Neuronal stem cell (in vitro differentiated cells): ENCODE results near the gene SPOCD1.

ENCODE experiments used
- DNase-seq: peaks from one replicate; pipeline ENCODE4 v3.0.0-alpha.2; 2013; ENCODE audit warnings: low spot score
- H2AFZ ChIP-seq: one replicate; pipeline ENCODE4 v1.6.1; 2013; ENCODE audit warnings: mild to moderate bottlenecking, low read length, inconsistent platforms
- H2AK5ac ChIP-seq: 2 replicates; pipeline ENCODE4 v1.6.1; 2013; ENCODE audit warnings: low read depth, mild to moderate bottlenecking, inconsistent platforms, low read length, moderate library complexity, mixed read lengths
- H2BK120ac ChIP-seq: 2 replicates; pipeline ENCODE4 v1.6.1; 2013; ENCODE audit warnings: low read depth, mild to moderate bottlenecking, inconsistent platforms, low read length, moderate library complexity, mixed read lengths
- H2BK12ac ChIP-seq: one replicate; pipeline ENCODE4 v1.6.1; 2013; ENCODE audit warnings: low read length, inconsistent platforms
- H2BK15ac ChIP-seq: 2 replicates; pipeline ENCODE4 v1.6.1; 2013; ENCODE audit warnings: mild to moderate bottlenecking, low read length, inconsistent platforms, mixed read lengths
- H2BK5ac ChIP-seq: one replicate; pipeline ENCODE4 v1.6.1; 2013; ENCODE audit warnings: inconsistent platforms, mild to moderate bottlenecking, low read length, moderate library complexity
- H3K14ac ChIP-seq: one replicate; pipeline ENCODE4 v1.6.1; 2013; ENCODE audit warnings: low read length, inconsistent platforms
- H3K18ac ChIP-seq: 2 replicates; pipeline ENCODE4 v1.6.1; 2013; ENCODE audit warnings: low read length, inconsistent platforms
- H3K23ac ChIP-seq: 2 replicates; pipeline ENCODE4 v1.6.1; 2013; ENCODE audit warnings: low read depth, mild to moderate bottlenecking, mixed read lengths, low read length, inconsistent platforms; ENCODE audit not compliant: poor library complexity
- H3K27ac ChIP-seq: replicated peaks from 3 replicates; pipeline ENCODE4 v1.5.1; 2013; ENCODE audit warnings: low read length, inconsistent platforms
- H3K27me3 ChIP-seq, 3 experiments: 2 replicates each; pipeline ENCODE4 v1.6.1; 2013; ENCODE audit warnings: low read length in 3 of 3, mild to moderate bottlenecking in 2 of 3, inconsistent platforms in 1 of 3, low read depth in 1 of 3, mixed read lengths in 1 of 3, moderate library complexity in 1 of 3; ENCODE audit not compliant: control insufficient read depth in 3 of 3, insufficient read depth in 3 of 3
- H3K36me3 ChIP-seq, 2 donors: replicated peaks in 1 of 2; 2 replicates each; pipeline ENCODE4 v1.6.1; 2013; ENCODE audit warnings: low read length in 2 of 2; ENCODE audit not compliant: control insufficient read depth in 2 of 2, insufficient read depth in 2 of 2
- H3K4ac ChIP-seq: 2 replicates; pipeline ENCODE4 v1.6.1; 2013; ENCODE audit warnings: inconsistent platforms, mild to moderate bottlenecking, low read length, moderate library complexity
- H3K4me1 ChIP-seq, 2 donors: 1 replicate in 1 of 2; 2 replicates in 1 of 2; pipeline ENCODE4 v1.6.1; 2013; ENCODE audit warnings: low read length in 2 of 2, low read depth in 1 of 2; ENCODE audit not compliant: control insufficient read depth in 2 of 2, insufficient read depth in 1 of 2
- H3K4me2 ChIP-seq: one replicate; pipeline ENCODE4 v1.6.1; 2013; ENCODE audit warnings: mild to moderate bottlenecking, low read length, inconsistent platforms; ENCODE audit not compliant: insufficient read depth, poor library complexity, severe bottlenecking
- H3K4me3 ChIP-seq, 2 donors: 2 replicates each; pipeline ENCODE4 v1.5.1; 2013; ENCODE audit warnings: low read length in 2 of 2, mild to moderate bottlenecking in 2 of 2, inconsistent platforms in 1 of 2, moderate library complexity in 1 of 2
- H3K79me1 ChIP-seq: one replicate; pipeline ENCODE4 v1.6.1; 2013; ENCODE audit warnings: low read depth, mild to moderate bottlenecking, inconsistent platforms, low read length, moderate library complexity
- H3K9ac ChIP-seq: one replicate; pipeline ENCODE4 v1.6.1; 2013; ENCODE audit warnings: mild to moderate bottlenecking, low read depth, low read length, inconsistent platforms; ENCODE audit not compliant: poor library complexity
- H3K9me3 ChIP-seq, 2 donors: replicated peaks in 1 of 2; 2 replicates each; pipeline versions ENCODE3 to v1.6.1; 2013; ENCODE audit warnings: low read length in 2 of 2, mild to moderate bottlenecking in 2 of 2, inconsistent platforms in 1 of 2, low read depth in 1 of 2, mixed read lengths in 1 of 2, moderate library complexity in 1 of 2; ENCODE audit not compliant: control insufficient read depth in 2 of 2, insufficient read depth in 1 of 2
- H4K8ac ChIP-seq: one replicate; pipeline ENCODE4 v1.6.1; 2013; ENCODE audit warnings: low read depth, mild to moderate bottlenecking, inconsistent platforms, low read length, moderate library complexity
- H4K91ac ChIP-seq: one replicate; pipeline ENCODE4 v1.6.1; 2013; ENCODE audit warnings: low read length, low read depth, mild to moderate bottlenecking, inconsistent platforms; ENCODE audit not compliant: poor library complexity
- WGBS, 2 donors: extraction: QIAGEN DNeasy Blood & Tissue Kit; methylation state at CpG; one replicate each; pipeline ENCODE4 v1.1.7; 2013; ENCODE audit warnings: missing lambda C conversion rate in 2 of 2, mixed read lengths in 1 of 2; ENCODE audit not compliant: insufficient read length in 2 of 2, insufficient replicate concordance in 1 of 2; ENCODE audit errors: extremely low coverage in 2 of 2; 5-methylcytosine and 5-hydroxymethylcytosine counted together

The SPOCD1 gene

GRCh38 chr1:31792541-31792940 lies 23.3 kb downstream of the SPOCD1 start:
- no peak for DNase-seq
- no peak overlapping the region for H3K4me2 ChIP-seq
- peak overlapping the region; percentile 68 for H3K18ac ChIP-seq
- no peaks in the 10 kb centered on the region for H3K36me3 ChIP-seq
- peak overlapping the region; percentile 30 for H3K9ac ChIP-seq
- H2BK12ac ChIP-seq: no peak overlapping the region
- H2BK120ac ChIP-seq: peak overlapping the region; percentile 13
- peaks cover 0 to 21% (median 0%) of the 10 kb centered on the region in 3 experiments for H3K27me3 ChIP-seq
- peak overlapping the region; percentile 10 for H2AK5ac ChIP-seq
- H3K27ac ChIP-seq: no peak overlapping the region
- peaks cover 10% of the 10 kb centered on the region in 2 donors for H3K4me1 ChIP-seq
- H4K91ac ChIP-seq: no peak overlapping the region
- no peak overlapping the region for H2AFZ ChIP-seq
- WGBS, 2 donors: no CpG with 5 or more reads among the region's 4 CpGs
- H3K23ac ChIP-seq: no peak overlapping the region
- H3K4ac ChIP-seq: no peak overlapping the region
- H2BK15ac ChIP-seq: peak overlapping the region; percentile 40
- H3K14ac ChIP-seq: no peak overlapping the region
- H2BK5ac ChIP-seq: no peak overlapping the region
- H3K4me3 ChIP-seq: no peak overlapping the region
- H3K79me1 ChIP-seq: no peaks in the 10 kb centered on the region
- no peaks in the 10 kb centered on the region for H3K9me3 ChIP-seq
- H4K8ac ChIP-seq: no peak overlapping the region

GRCh38 chr1:31792116-31792515 lies 23.7 kb downstream of the SPOCD1 start:
- peaks cover 0 to 18% (median 0%) of the 10 kb centered on the region in 3 experiments for H3K27me3 ChIP-seq
- no peak overlapping the region for H3K4me3 ChIP-seq
- H3K4me2 ChIP-seq: no peak overlapping the region
- H3K18ac ChIP-seq: peak overlapping the region; percentile 33
- no peaks in the 10 kb centered on the region for H3K36me3 ChIP-seq
- H3K14ac ChIP-seq: peak overlapping the region; percentile 25
- H2BK5ac ChIP-seq: no peak overlapping the region
- no peaks in the 10 kb centered on the region for H3K79me1 ChIP-seq
- peak overlapping the region; percentile 50 for H4K91ac ChIP-seq
- no peak overlapping the region for H2BK12ac ChIP-seq
- no peak for DNase-seq
- H3K4ac ChIP-seq: no peak overlapping the region
- H2BK120ac ChIP-seq: peak overlapping the region; percentile 13
- H4K8ac ChIP-seq: no peak overlapping the region
- no peak overlapping the region for H3K23ac ChIP-seq
- H2BK15ac ChIP-seq: peak overlapping the region; percentile 40
- H3K9me3 ChIP-seq: no peaks in the 10 kb centered on the region
- WGBS, 2 donors: no CpG with 5 or more reads among the region's 11 CpGs
- peak overlapping the region; percentile 56 for H2AK5ac ChIP-seq
- no peak overlapping the region for H2AFZ ChIP-seq
- peaks cover 8 to 11% of the 10 kb centered on the region in 2 donors for H3K4me1 ChIP-seq
- H3K27ac ChIP-seq: no peak overlapping the region
- H3K9ac ChIP-seq: peak overlapping the region; percentile 10

GRCh38 chr1:31791131-31791858 lies 24.5 kb downstream of the SPOCD1 start:
- Histone ChIP-seq H4K91ac (no peak overlapping the region), H3K9me3 (no peaks in the 10 kb centered on the region), H2BK120ac (no peak overlapping the region), H2BK5ac (peak overlapping the region; percentile 57), H3K18ac (no peak overlapping the region), H3K14ac (no peak overlapping the region), H2BK12ac (no peak overlapping the region), H2BK15ac (peak overlapping the region; percentile 7), H3K4me3 (no peak overlapping the region), H3K79me1 (no peaks in the 10 kb centered on the region), H3K36me3 (no peaks in the 10 kb centered on the region), H3K4me1 (peaks cover 7 to 11% of the 10 kb centered on the region in 2 donors), H4K8ac (no peak overlapping the region), H3K27me3 (peaks cover 0 to 16% (median 0%) of the 10 kb centered on the region in 3 experiments), H2AK5ac (peak overlapping the region; percentile 29), H3K9ac (no peak overlapping the region), H2AFZ (no peak overlapping the region), H3K27ac (no peak overlapping the region), H3K23ac (no peak overlapping the region), H3K4ac (no peak overlapping the region), H3K4me2 (no peak overlapping the region)
- DNase-seq: no peak
- WGBS, 2 donors: no CpG with 5 or more reads among the region's 13 CpGs

- Histone ChIP-seq H2AFZ (no peak overlapping the region), H3K4ac (no peak overlapping the region), H3K9ac (no peak overlapping the region), H2BK15ac (peak overlapping the region; percentile 7), H3K23ac (no peak overlapping the region), H2BK12ac (no peak overlapping the region), H3K27me3 (peaks cover 0 to 9% (median 0%) of the 10 kb centered on the region in 3 experiments), H3K9me3 (no peaks in the 10 kb centered on the region), H3K18ac (no peak overlapping the region), H2BK5ac (peak overlapping the region; percentile 57), H3K4me1 (peaks cover 7 to 15% of the 10 kb centered on the region in 2 donors), H3K79me1 (no peaks in the 10 kb centered on the region), H3K4me2 (no peak overlapping the region), H3K14ac (no peak overlapping the region), H4K91ac (no peak overlapping the region), H3K36me3 (no peaks in the 10 kb centered on the region), H3K27ac (no peak overlapping the region), H2BK120ac (no peak overlapping the region), H4K8ac (no peak overlapping the region), H3K4me3 (no peak overlapping the region), H2AK5ac (peak overlapping the region; percentile 29)
- WGBS, 2 donors: no CpG with 5 or more reads among the region's 11 CpGs
- DNase-seq: no peak
Measured at GRCh38 chr1:31790641-31791091, 25.2 kb downstream of the SPOCD1 start.
